Hepatocyte (in vitro differentiated cells): ENCODE results near the gene SMIM28. TPM values are rescaled to one million over a fixed set of nuclear protein-coding genes. Genes with fewer than 3 reads are reported as not detected.

Experiments
- DNase-seq: peaks from one replicate; pipeline ENCODE4 v3.0.0-alpha.2; 2016; ENCODE audit warnings: low spot score
- H2AFZ ChIP-seq: fragments of 200-600 bp; sonication (generic); 2 replicates; pipeline ENCODE4 v1.6.0; 2016; ENCODE audit warnings: antibody characterized with exemption, mild to moderate bottlenecking
- H3K27ac ChIP-seq: fragments of 200-600 bp; sonication (generic); 2 replicates; pipeline ENCODE4 v1.5.1; 2016; ENCODE audit warnings: mild to moderate bottlenecking
- H3K27me3 ChIP-seq: fragments of 200-600 bp; sonication (generic); 2 replicates; pipeline ENCODE4 v1.6.1; 2016
- H3K36me3 ChIP-seq: fragments of 200-600 bp; sonication (generic); replicated peaks from 2 replicates; pipeline ENCODE4 v1.5.1; 2016; ENCODE audit warnings: low read depth; ENCODE audit not compliant: insufficient read depth
- H3K4me1 ChIP-seq: fragments of 200-600 bp; sonication (generic); 2 replicates; pipeline ENCODE4 v1.5.1; 2016; ENCODE audit warnings: mild to moderate bottlenecking, moderate library complexity; ENCODE audit not compliant: insufficient read depth
- H3K4me2 ChIP-seq: fragments of 200-600 bp; sonication (generic); 2 replicates; pipeline ENCODE4 v1.6.0; 2016
- H3K4me3 ChIP-seq: fragments of 200-600 bp; sonication (generic); 2 replicates; pipeline ENCODE4 v1.5.1; 2016; ENCODE audit warnings: mild to moderate bottlenecking
- H3K79me2 ChIP-seq: fragments of 200-600 bp; sonication (generic); 2 replicates; pipeline ENCODE4 v1.6.0; 2017; ENCODE audit warnings: mild to moderate bottlenecking
- H3K9me2 ChIP-seq: fragments of 200-600 bp; sonication (generic); replicated peaks from 2 replicates; pipeline ENCODE4 v1.6.0; 2017; ENCODE audit warnings: mild to moderate bottlenecking; ENCODE audit not compliant: insufficient read depth
- H3K9me3 ChIP-seq: fragments of 200-600 bp; sonication (generic); 2 replicates; pipeline ENCODE4 v1.5.1; 2016; ENCODE audit warnings: low read depth, mild to moderate bottlenecking
- H4K20me1 ChIP-seq: fragments of 200-600 bp; sonication (generic); 2 replicates; pipeline ENCODE4 v1.6.0; 2016; ENCODE audit warnings: mild to moderate bottlenecking; ENCODE audit not compliant: insufficient read depth, poor library complexity, severe bottlenecking
- EZH2 ChIP-seq: fragments of 200-600 bp; sonication (generic); IDR thresholded peaks from 2 replicates; pipeline ENCODE4 v1.6.1; 2016; ENCODE audit warnings: antibody characterized with exemption, mild to moderate bottlenecking, borderline replicate concordance
- EZH2phosphoT487 ChIP-seq: fragments of 200-600 bp; sonication (generic); IDR thresholded peaks from one replicate; pipeline ENCODE4 v1.6.1; 2018; ENCODE audit warnings: antibody characterized with exemption, mild to moderate bottlenecking, low read depth, moderate library complexity; ENCODE audit not compliant: unreplicated experiment, severe bottlenecking
- WGBS: methylation state at CpG from one replicate; pipeline ENCODE4 v1.1.6; 2016; ENCODE audit warnings: low lambda C conversion rate; ENCODE audit errors: missing lambda C conversion rate; 5-methylcytosine and 5-hydroxymethylcytosine counted together
- polyA plus RNA-seq: library from polyadenylated mRNA; unstranded; fragments of >200 nt; fragmentation: Nextera tagmentation; extraction: Ambion mirVana; gene quantifications from 2 replicates; pipeline ENCODE4 v1.2.1, GENCODE V29; 2016
- total RNA-seq: library from RNA; depleted of rRNA; stranded (reverse); fragments of >200 nt; gene quantifications from 2 replicates; pipeline ENCODE4 v1.2.3, GENCODE V29; 2014
- TF ChIP-seq, protein P1 (sequence below): fragments of 200-600 bp; sonication (generic); IDR thresholded peaks from 2 replicates; pipeline ENCODE4 v1.5.1; 2016; ENCODE audit warnings: antibody characterized with exemption, mild to moderate bottlenecking; ENCODE audit not compliant: poor library complexity

Gene SMIM28
- total and polyA plus RNA-seq, 2 experiments from 2014 or later = not detected

DNA sequence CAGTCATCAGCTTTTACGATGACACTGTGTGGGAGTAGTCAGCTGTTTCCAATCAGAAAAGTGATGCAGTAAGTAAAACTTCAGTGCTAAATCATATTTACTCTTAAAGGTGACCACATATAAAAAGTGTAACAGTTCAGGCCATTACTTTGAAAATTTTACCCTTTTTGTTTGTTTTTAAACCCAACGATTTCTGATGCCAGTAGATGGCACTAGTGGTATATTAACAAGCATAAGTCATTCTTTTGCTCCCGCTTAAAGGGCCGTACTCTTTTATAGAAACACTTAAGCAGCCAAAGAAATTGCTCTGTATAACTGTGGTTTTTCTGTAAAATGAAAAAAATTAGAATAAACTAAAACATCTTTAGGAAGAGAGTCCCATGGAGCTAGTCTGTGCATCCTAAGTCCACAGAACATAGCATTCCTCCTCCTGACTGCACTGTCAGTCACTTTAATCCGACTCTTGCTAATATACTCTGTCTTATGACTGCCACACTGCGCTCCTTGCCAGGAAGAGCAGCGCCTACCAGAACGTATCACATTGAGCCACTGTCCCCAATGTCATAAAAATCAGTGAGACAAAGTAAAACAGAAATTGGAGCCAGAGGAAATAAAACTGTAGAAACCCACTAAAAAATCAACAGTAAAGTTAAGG, 51.4 kb downstream of the SMIM28 start:
- Histone ChIP-seq H3K4me1 (no peaks in the 10 kb centered on the region), H3K9me3 (no peaks in the 10 kb centered on the region), H4K20me1 (no peaks in the 10 kb centered on the region), H3K27ac (peak overlapping the region; percentile 20), H3K36me3 (no peaks in the 10 kb centered on the region), H2AFZ (no peak overlapping the region), H3K4me3 (no peak overlapping the region), H3K27me3 (no peaks in the 10 kb centered on the region), H3K4me2 (peak overlapping the region; percentile 2), H3K79me2 (no peaks in the 10 kb centered on the region), H3K9me2 (no peaks in the 10 kb centered on the region)
- TF ChIP-seq, protein P1, sequence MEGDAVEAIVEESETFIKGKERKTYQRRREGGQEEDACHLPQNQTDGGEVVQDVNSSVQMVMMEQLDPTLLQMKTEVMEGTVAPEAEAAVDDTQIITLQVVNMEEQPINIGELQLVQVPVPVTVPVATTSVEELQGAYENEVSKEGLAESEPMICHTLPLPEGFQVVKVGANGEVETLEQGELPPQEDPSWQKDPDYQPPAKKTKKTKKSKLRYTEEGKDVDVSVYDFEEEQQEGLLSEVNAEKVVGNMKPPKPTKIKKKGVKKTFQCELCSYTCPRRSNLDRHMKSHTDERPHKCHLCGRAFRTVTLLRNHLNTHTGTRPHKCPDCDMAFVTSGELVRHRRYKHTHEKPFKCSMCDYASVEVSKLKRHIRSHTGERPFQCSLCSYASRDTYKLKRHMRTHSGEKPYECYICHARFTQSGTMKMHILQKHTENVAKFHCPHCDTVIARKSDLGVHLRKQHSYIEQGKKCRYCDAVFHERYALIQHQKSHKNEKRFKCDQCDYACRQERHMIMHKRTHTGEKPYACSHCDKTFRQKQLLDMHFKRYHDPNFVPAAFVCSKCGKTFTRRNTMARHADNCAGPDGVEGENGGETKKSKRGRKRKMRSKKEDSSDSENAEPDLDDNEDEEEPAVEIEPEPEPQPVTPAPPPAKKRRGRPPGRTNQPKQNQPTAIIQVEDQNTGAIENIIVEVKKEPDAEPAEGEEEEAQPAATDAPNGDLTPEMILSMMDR = peak; percentile 70
- TF ChIP-seq EZH2phosphoT487 = no peak
- TF ChIP-seq EZH2 = no peak
- DNase-seq = peak; percentile 69
- WGBS = 46% methylated on average over 8 of the region's 8 CpGs

DNA sequence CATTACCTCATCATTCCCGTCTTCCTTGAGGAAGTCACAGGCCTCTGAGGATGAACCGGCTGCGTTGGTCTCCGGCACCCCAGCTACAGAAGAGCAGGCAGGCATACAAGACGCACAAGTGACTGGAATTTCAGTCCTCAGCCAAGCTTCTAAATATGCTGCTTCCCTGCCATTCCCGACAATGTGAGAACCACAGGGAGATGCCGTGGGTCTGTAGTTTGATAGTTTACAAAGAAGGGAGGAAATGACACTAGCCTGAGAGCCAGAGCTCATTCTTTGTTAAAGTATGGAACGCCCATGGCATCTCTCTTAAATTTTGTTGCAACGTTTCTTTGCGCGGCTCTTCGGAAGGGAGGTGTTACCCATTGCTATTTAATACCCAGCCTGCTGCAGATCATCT, 52.1 kb downstream of the SMIM28 start:
- H4K20me1 ChIP-seq = no peaks in the 10 kb centered on the region
- H3K4me1 ChIP-seq = no peaks in the 10 kb centered on the region
- peaks cover under 1% of the 10 kb centered on the region for H3K79me2 ChIP-seq
- no peak overlapping the region for H3K4me3 ChIP-seq
- no peak for DNase-seq
- no peaks in the 10 kb centered on the region for H3K9me3 ChIP-seq
- TF ChIP-seq EZH2phosphoT487 (no peak), EZH2 (no peak)
- TF ChIP-seq, protein P1 = no peak
- H3K4me2 ChIP-seq = peak overlapping the region; percentile 2
- H3K27me3 ChIP-seq = no peaks in the 10 kb centered on the region
- no peaks in the 10 kb centered on the region for H3K9me2 ChIP-seq
- H3K27ac ChIP-seq = peak overlapping the region; percentile 20
- 72% methylated on average over 12 of the region's 12 CpGs for WGBS
- no peak overlapping the region for H2AFZ ChIP-seq
- H3K36me3 ChIP-seq = no peaks in the 10 kb centered on the region

DNA sequence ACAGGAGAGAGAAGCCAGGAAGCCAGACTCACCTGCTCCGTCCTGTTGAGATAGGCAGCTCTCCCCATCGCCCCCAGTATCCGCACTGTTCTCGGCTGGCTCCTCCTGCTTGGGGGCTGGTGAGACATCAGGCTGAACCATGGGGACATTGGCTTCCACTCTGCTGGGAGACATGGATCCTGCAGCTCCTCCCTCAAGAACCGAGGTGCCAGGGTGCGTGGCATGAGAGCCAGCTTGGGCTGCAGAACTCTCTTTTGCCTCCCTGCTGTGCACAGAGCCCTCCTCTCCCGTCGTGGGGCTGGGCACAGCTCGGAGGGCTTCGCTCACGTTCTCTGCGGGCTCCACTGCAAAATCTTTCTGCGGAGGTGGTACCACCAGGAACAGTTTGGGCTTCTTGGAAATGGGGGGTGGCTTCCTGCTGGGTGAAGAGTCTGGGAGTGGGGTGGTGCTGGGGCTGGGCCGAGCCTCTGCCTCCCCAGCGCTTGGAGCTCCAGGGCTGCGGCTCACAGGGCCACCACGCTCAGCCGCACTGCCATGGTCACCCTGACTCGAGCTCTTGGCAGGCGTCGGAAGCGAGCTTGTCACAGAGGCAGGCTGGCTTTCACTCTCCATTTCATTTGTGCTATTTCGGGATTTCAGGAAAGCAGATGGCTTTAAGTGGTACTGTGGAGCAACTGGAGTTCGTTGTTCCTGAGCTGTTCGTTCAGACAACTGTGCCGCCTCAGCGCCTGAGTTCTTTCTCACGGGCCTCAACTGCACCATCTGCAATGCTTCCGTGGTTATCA, 52.8 kb downstream of the SMIM28 start:
- no peak overlapping the region for H3K4me2 ChIP-seq
- no peak for DNase-seq
- no peaks in the 10 kb centered on the region for H3K27me3 ChIP-seq
- no peak overlapping the region for H3K4me3 ChIP-seq
- H3K27ac ChIP-seq = no peak overlapping the region
- H3K9me3 ChIP-seq = no peaks in the 10 kb centered on the region
- TF ChIP-seq, protein P1 = no peak
- TF ChIP-seq EZH2 (no peak), EZH2phosphoT487 (no peak)
- H3K4me1 ChIP-seq = no peaks in the 10 kb centered on the region
- H4K20me1 ChIP-seq = no peaks in the 10 kb centered on the region
- H3K79me2 ChIP-seq = peaks cover 2% of the 10 kb centered on the region
- no peak overlapping the region for H2AFZ ChIP-seq
- H3K36me3 ChIP-seq = no peaks in the 10 kb centered on the region
- no peaks in the 10 kb centered on the region for H3K9me2 ChIP-seq
- 90% methylated on average over 28 of the region's 29 CpGs for WGBS
